ENCODE measurements around the gene AKT1S1. TPM values are rescaled to one million over a fixed set of nuclear protein-coding genes. Genes with fewer than 3 reads are reported as not detected.
"Not testable (repeated sequence)": the region's sequence is repeated elsewhere in the genome, so short reads cannot be mapped to it uniquely, and the experiment has no call there.

The AKT1S1 gene
- 30.4 and 46.2 TPM in 2 replicates for total RNA-seq (2014; rRNA removed; shearing (Covaris generic))
- 109 and 128 TPM in 2 replicates for polyA plus RNA-seq (2015; cell fraction: cytosol; rRNA removed)
- 66.1 and 84.1 TPM in 2 replicates for polyA plus RNA-seq (2015; cell fraction: nucleus; rRNA removed)

GRCh38 chr19:49877020-49877878, at the start of gene AKT1S1, which contains the start of gene TBC1D17:
Gene AKT1S1 (minus strand): TSS chr19:49877355. CDS start chr19:49873295, 4,060 bp downstream.
Gene TBC1D17 (plus strand): TSS chr19:49877702. CDS start chr19:49877724, 22 bp downstream.
- DNase-seq (ENCODE audit: low read depth), result peak; percentile 100

GRCh38 chr19:49926515-49926914, 49.4 kb upstream of the AKT1S1 start:
- no peak for DNase-seq (ENCODE audit: low read depth)

GRCh38 chr19:49925486-49925885, 48.3 kb upstream of the AKT1S1 start:
- no peak for DNase-seq (ENCODE audit: low read depth)

- DNase-seq (ENCODE audit: low read depth), result not testable (repeated sequence)
Observed at GRCh38 chr19:49924881-49925210, 47.7 kb upstream of the AKT1S1 start.

- DNase-seq (ENCODE audit: low read depth), result no peak
Observed at GRCh38 chr19:49924004-49924880, 47.1 kb upstream of the AKT1S1 start.

- no peak for DNase-seq (ENCODE audit: low read depth)
Observed at GRCh38 chr19:49923055-49924003, 46.2 kb upstream of the AKT1S1 start.

GRCh38 chr19:49921871-49922795, 45.0 kb upstream of the AKT1S1 start:
- peak; percentile 51 for DNase-seq (ENCODE audit: low read depth)

GRCh38 chr19:49920624-49921363, 43.6 kb upstream of the AKT1S1 start:
- no peak for DNase-seq (ENCODE audit: low read depth)

- no peak for DNase-seq (ENCODE audit: low read depth)
Observed at GRCh38 chr19:49918089-49918488, 40.9 kb upstream of the AKT1S1 start.

GRCh38 chr19:49916839-49917733, 39.9 kb upstream of the AKT1S1 start:
- DNase-seq (ENCODE audit: low read depth), result no peak

- no peak for DNase-seq (ENCODE audit: low read depth)
Observed at GRCh38 chr19:49915271-49915670, 38.1 kb upstream of the AKT1S1 start.

GRCh38 chr19:49913720-49914119, 36.6 kb upstream of the AKT1S1 start:
- DNase-seq (ENCODE audit: low read depth), result no peak

GRCh38 chr19:49912965-49913685, 36.0 kb upstream of the AKT1S1 start:
- DNase-seq (ENCODE audit: low read depth), result no peak

GRCh38 chr19:49911381-49912145, 34.4 kb upstream of the AKT1S1 start:
- no peak for DNase-seq (ENCODE audit: low read depth)

GRCh38 chr19:49910179-49910578, 33.0 kb upstream of the AKT1S1 start:
- DNase-seq (ENCODE audit: low read depth), result no peak
